Hepatocyte (in vitro differentiated cells): ENCODE results near the gene TRAPPC11.

Experiments used
- EZH2 ChIP-seq: fragments of 200-600 bp; sonication (generic); IDR thresholded peaks from 2 replicates; pipeline ENCODE4 v1.6.1; 2016; ENCODE audit warnings: antibody characterized with exemption, mild to moderate bottlenecking, borderline replicate concordance
- TF ChIP-seq, protein P1 (sequence below): fragments of 200-600 bp; sonication (generic); IDR thresholded peaks from 2 replicates; pipeline ENCODE4 v1.5.1; 2016; ENCODE audit warnings: antibody characterized with exemption, mild to moderate bottlenecking; ENCODE audit not compliant: poor library complexity

- TF ChIP-seq, protein P1, sequence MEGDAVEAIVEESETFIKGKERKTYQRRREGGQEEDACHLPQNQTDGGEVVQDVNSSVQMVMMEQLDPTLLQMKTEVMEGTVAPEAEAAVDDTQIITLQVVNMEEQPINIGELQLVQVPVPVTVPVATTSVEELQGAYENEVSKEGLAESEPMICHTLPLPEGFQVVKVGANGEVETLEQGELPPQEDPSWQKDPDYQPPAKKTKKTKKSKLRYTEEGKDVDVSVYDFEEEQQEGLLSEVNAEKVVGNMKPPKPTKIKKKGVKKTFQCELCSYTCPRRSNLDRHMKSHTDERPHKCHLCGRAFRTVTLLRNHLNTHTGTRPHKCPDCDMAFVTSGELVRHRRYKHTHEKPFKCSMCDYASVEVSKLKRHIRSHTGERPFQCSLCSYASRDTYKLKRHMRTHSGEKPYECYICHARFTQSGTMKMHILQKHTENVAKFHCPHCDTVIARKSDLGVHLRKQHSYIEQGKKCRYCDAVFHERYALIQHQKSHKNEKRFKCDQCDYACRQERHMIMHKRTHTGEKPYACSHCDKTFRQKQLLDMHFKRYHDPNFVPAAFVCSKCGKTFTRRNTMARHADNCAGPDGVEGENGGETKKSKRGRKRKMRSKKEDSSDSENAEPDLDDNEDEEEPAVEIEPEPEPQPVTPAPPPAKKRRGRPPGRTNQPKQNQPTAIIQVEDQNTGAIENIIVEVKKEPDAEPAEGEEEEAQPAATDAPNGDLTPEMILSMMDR = no peak
- TF ChIP-seq EZH2 = no peak
Measured at GRCh38 chr4:183760326-183760725, 101.2 kb downstream of the TRAPPC11 start.
